Nephron progenitor cell (in vitro differentiated cells): ENCODE measurements around the gene NOVA2.
"Not testable (repeated sequence)": the region's sequence is repeated elsewhere in the genome, so short reads cannot be mapped to it uniquely, and the experiment has no call there.

Experiments
- DNase-seq: peaks from one replicate; pipeline ENCODE4 v3.0.0; 2021
- H3K27ac Mint-ChIP-seq: 2 replicates; pipeline ENCODE4 v1.8.0; 2021; ENCODE audit warnings: mild to moderate bottlenecking, moderate library complexity, mixed read lengths
- H3K27me3 Mint-ChIP-seq: 2 replicates; pipeline ENCODE4 v1.8.0; 2021; ENCODE audit warnings: mild to moderate bottlenecking, low read depth, mixed read lengths; ENCODE audit not compliant: poor library complexity
- H3K36me3 Mint-ChIP-seq: 2 replicates; pipeline ENCODE4 v1.8.0; 2021; ENCODE audit warnings: low read depth, mixed read lengths
- H3K4me1 Mint-ChIP-seq: 2 replicates; pipeline ENCODE4 v1.8.0; 2021; ENCODE audit warnings: mixed read lengths
- H3K4me3 Mint-ChIP-seq: 2 replicates; pipeline ENCODE4 v1.8.0; 2021; ENCODE audit warnings: mild to moderate bottlenecking, moderate library complexity, mixed read lengths
- H3K9me3 Mint-ChIP-seq: 2 replicates; pipeline ENCODE4 v1.8.0; 2021; ENCODE audit warnings: mild to moderate bottlenecking, moderate library complexity, mixed read lengths
- TF ChIP-seq, protein P1 (sequence below): fragments of 200-600 bp; sonication (generic); IDR thresholded peaks from 2 replicates; pipeline ENCODE4 v1.5.0; 2021; ENCODE audit warnings: antibody characterized with exemption

The NOVA2 gene

DNA sequence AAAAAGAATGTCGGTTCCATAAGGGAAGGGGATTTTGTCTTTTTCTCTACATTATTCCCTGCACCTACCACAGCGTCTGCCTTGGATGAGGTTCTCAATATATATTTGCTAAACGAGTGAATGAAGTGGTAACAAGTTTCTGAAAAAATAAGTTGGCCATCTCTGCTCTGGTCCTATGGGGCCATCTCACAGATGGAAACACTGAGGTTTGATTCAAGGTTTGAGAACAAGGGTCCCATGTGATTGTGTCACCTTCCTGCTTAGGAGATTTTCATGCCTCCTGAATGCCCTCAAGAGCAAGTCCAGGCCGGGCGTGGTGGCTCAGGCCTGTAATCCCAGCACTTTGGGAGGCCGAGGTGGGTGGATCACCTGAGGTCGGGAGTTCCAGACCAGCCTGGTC lies 74.4 kb downstream of the NOVA2 start:
- DNase-seq = no peak
- no peak overlapping the region for H3K27ac Mint-ChIP-seq
- peaks cover 36% of the 10 kb centered on the region for H3K36me3 Mint-ChIP-seq
- H3K4me1 Mint-ChIP-seq = peaks cover 10% of the 10 kb centered on the region
- H3K27me3 Mint-ChIP-seq = peaks cover 34% of the 10 kb centered on the region
- no peak overlapping the region for H3K4me3 Mint-ChIP-seq
- no peaks in the 10 kb centered on the region for H3K9me3 Mint-ChIP-seq
- TF ChIP-seq, protein P1, sequence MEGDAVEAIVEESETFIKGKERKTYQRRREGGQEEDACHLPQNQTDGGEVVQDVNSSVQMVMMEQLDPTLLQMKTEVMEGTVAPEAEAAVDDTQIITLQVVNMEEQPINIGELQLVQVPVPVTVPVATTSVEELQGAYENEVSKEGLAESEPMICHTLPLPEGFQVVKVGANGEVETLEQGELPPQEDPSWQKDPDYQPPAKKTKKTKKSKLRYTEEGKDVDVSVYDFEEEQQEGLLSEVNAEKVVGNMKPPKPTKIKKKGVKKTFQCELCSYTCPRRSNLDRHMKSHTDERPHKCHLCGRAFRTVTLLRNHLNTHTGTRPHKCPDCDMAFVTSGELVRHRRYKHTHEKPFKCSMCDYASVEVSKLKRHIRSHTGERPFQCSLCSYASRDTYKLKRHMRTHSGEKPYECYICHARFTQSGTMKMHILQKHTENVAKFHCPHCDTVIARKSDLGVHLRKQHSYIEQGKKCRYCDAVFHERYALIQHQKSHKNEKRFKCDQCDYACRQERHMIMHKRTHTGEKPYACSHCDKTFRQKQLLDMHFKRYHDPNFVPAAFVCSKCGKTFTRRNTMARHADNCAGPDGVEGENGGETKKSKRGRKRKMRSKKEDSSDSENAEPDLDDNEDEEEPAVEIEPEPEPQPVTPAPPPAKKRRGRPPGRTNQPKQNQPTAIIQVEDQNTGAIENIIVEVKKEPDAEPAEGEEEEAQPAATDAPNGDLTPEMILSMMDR = no peak

DNA sequence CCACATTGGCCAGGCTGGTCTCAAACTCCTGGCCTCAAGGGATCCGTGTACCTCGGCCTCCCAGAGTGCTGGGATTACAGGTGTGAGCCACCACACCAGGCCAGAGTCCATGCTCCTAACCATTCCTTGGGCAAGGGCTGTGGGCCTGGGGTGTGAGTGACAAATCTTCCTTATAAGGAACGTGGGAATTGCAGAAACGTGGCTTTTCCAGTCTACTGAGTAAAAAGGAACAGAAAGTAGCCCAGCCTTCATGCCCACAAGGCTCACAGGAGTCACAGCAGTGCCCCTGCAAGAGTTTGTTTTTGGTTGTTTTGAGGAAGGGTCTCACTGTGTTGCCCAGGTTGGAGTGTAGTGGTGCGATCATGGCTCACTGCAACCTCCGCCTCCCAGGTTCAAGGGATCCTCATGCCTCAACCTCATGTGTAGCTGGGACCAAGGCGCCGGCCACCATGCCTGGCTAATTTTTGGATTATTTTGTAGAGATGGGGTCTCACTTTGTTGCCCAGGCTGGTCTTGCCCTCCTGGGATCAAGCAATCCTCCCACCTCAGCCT lies 76.3 kb downstream of the NOVA2 start:
- peaks cover 10% of the 10 kb centered on the region for H3K4me1 Mint-ChIP-seq
- TF ChIP-seq, protein P1 = no peak
- H3K4me3 Mint-ChIP-seq = no peak overlapping the region
- H3K9me3 Mint-ChIP-seq = no peaks in the 10 kb centered on the region
- H3K36me3 Mint-ChIP-seq = peaks cover 36% of the 10 kb centered on the region
- H3K27ac Mint-ChIP-seq = no peak overlapping the region
- peaks cover 33% of the 10 kb centered on the region for H3K27me3 Mint-ChIP-seq
- DNase-seq = no peak

GRCh38 chr19:45895983-45896599 lies 77.6 kb downstream of the NOVA2 start:
- H3K27me3 Mint-ChIP-seq = peaks cover 20% of the 10 kb centered on the region
- peaks cover 36% of the 10 kb centered on the region for H3K36me3 Mint-ChIP-seq
- H3K4me3 Mint-ChIP-seq, H3K9me3 Mint-ChIP-seq, H3K4me1 Mint-ChIP-seq, H3K27ac Mint-ChIP-seq, DNase-seq: not testable (repeated sequence)

- Mint-ChIP-seq H3K9me3 (no peaks in the 10 kb centered on the region), H3K27me3 (peaks cover 15% of the 10 kb centered on the region), H3K36me3 (peaks cover 31% of the 10 kb centered on the region), H3K4me1 (peaks cover under 1% of the 10 kb centered on the region), H3K27ac (no peak overlapping the region), H3K4me3 (no peak overlapping the region)
- TF ChIP-seq, protein P1 = no peak
- no peak for DNase-seq
Observed at GRCh38 chr19:45895519-45895972, 78.1 kb downstream of the NOVA2 start.

DNA sequence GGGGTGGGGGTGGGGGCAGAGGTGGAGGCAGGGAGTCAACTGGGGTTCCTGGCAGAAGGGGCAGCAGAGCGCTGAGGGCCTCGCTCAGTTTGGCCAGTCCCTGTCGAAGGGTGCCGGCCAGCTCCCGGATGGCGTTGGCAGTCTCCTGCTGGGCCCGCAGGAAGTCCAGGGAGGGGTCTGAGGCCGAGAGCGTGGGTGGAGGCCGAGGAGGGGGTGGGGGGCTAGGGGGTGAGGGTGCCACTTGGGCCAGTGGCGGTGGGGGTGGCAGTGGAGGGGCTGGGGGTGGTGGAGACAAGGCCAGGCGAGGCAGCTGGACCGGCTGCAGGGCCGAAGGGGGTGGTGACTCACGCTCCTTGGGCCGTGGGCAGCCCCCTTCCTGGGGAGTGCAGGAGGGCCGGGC lies 82.8 kb downstream of the NOVA2 start:
- H3K36me3 Mint-ChIP-seq = peaks cover 10% of the 10 kb centered on the region
- no peak overlapping the region for H3K4me3 Mint-ChIP-seq
- DNase-seq = no peak
- H3K4me1 Mint-ChIP-seq = peaks cover 4% of the 10 kb centered on the region
- no peaks in the 10 kb centered on the region for H3K9me3 Mint-ChIP-seq
- TF ChIP-seq, protein P1 = no peak
- no peak overlapping the region for H3K27ac Mint-ChIP-seq
- H3K27me3 Mint-ChIP-seq = no peaks in the 10 kb centered on the region

DNA sequence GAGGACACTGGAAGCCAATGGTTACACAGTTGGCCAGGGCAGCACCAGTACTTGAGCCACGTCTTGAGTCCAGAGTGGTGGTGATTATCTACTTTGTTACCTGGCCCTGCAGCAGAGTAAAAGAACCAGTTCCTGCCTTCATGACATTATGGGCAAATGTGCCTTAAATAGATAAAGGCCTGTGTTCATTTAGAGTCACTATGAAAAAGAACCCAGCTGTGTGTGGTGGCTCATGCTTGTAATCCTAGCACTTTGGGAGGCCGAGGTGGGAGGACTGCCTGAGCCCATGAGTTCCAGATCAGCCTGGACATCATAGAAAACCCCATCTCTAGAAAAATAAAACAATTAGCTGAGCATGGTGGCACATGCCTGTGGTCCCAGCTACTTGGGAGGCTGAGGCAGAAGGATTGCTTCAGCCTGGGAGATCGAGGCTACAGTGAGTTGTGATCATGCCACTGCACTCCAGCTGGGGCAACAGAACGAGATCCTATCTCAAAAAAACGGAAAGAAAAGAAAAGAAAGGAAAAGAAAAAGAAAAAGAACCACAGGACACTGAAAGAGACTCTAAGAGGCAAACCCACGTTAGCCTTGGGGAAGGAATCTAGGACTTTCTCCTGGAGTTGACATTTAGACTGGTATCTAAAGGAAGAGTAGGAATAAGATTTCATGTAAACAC lies 84.3 kb downstream of the NOVA2 start:
- Mint-ChIP-seq H3K9me3 (no peaks in the 10 kb centered on the region), H3K4me1 (peaks cover 7% of the 10 kb centered on the region), H3K27ac (no peak overlapping the region), H3K4me3 (no peak overlapping the region), H3K27me3 (no peaks in the 10 kb centered on the region), H3K36me3 (no peaks in the 10 kb centered on the region)
- TF ChIP-seq, protein P1 = no peak
- DNase-seq = no peak
